Left ventricle myocardium inferior (tissue), 1 donor: ENCODE measurements around the gene AJAP1. TPM values are rescaled to one million over a fixed set of nuclear protein-coding genes. Genes with fewer than 3 reads are reported as not detected.

Source experiments
- DNase-seq: peaks from one replicate; pipeline ENCODE4 v3.0.0-alpha.2; 2020
- H3K27ac ChIP-seq: fragments of 200-600 bp; replicated peaks from 2 replicates; pipeline ENCODE4 v1.8.0; 2021
- H3K27me3 ChIP-seq: fragments of 200-600 bp; 2 replicates; pipeline ENCODE4 v1.8.0; 2021; ENCODE audit warnings: low read depth
- H3K36me3 ChIP-seq: fragments of 200-600 bp; 2 replicates; pipeline ENCODE4 v1.8.0; 2021
- H3K4me1 ChIP-seq: fragments of 200-600 bp; 2 replicates; pipeline ENCODE4 v1.8.0; 2021
- H3K4me3 ChIP-seq: fragments of 200-600 bp; 2 replicates; pipeline ENCODE4 v1.8.0; 2021; ENCODE audit warnings: mild to moderate bottlenecking, moderate library complexity
- H3K9me3 ChIP-seq: fragments of 200-600 bp; replicated peaks from 2 replicates; pipeline ENCODE4 v1.8.0; 2021
- intact Hi-C: fragments of 100-400 bp; cut with micrococcal nuclease; formaldehyde crosslinking; loops from one replicate; pipeline ENCODE4 v1.11.0; 2022
- total RNA-seq: library from RNA; stranded (reverse); fragmentation: NEBNext Ultra II Directional; extraction: Animal tissue kit (Norgen Biotek cat#: 25700); gene quantifications from one replicate; pipeline ENCODE4 v1.2.1, GENCODE V29; 2021
- TF ChIP-seq, protein P1 (sequence below): fragments of 200-600 bp; IDR thresholded peaks from 2 replicates; pipeline ENCODE4 v1.8.0; 2021; ENCODE audit warnings: antibody characterized with exemption, mild to moderate bottlenecking, borderline replicate concordance
- donor health status: DM: no; HTN: yes; CAD: no; lungs with severe emphysema.

Gene AJAP1
- total RNA-seq, 1 donor from 2014 or later = 0.16 TPM

- no peak overlapping the region for H3K27ac ChIP-seq
- H3K4me3 ChIP-seq = no peak overlapping the region
- peaks cover 65% of the 10 kb centered on the region for H3K27me3 ChIP-seq
- DNase-seq = no peak
- intact Hi-C loops = no loop called here
- no peaks in the 10 kb centered on the region for H3K36me3 ChIP-seq
- H3K9me3 ChIP-seq = peaks cover 14% of the 10 kb centered on the region
- H3K4me1 ChIP-seq = no peaks in the 10 kb centered on the region
- TF ChIP-seq, protein P1, sequence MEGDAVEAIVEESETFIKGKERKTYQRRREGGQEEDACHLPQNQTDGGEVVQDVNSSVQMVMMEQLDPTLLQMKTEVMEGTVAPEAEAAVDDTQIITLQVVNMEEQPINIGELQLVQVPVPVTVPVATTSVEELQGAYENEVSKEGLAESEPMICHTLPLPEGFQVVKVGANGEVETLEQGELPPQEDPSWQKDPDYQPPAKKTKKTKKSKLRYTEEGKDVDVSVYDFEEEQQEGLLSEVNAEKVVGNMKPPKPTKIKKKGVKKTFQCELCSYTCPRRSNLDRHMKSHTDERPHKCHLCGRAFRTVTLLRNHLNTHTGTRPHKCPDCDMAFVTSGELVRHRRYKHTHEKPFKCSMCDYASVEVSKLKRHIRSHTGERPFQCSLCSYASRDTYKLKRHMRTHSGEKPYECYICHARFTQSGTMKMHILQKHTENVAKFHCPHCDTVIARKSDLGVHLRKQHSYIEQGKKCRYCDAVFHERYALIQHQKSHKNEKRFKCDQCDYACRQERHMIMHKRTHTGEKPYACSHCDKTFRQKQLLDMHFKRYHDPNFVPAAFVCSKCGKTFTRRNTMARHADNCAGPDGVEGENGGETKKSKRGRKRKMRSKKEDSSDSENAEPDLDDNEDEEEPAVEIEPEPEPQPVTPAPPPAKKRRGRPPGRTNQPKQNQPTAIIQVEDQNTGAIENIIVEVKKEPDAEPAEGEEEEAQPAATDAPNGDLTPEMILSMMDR = no peak
Measured at GRCh38 chr1:4755864-4756504, 101.6 kb downstream of the AJAP1 start.

DNA sequence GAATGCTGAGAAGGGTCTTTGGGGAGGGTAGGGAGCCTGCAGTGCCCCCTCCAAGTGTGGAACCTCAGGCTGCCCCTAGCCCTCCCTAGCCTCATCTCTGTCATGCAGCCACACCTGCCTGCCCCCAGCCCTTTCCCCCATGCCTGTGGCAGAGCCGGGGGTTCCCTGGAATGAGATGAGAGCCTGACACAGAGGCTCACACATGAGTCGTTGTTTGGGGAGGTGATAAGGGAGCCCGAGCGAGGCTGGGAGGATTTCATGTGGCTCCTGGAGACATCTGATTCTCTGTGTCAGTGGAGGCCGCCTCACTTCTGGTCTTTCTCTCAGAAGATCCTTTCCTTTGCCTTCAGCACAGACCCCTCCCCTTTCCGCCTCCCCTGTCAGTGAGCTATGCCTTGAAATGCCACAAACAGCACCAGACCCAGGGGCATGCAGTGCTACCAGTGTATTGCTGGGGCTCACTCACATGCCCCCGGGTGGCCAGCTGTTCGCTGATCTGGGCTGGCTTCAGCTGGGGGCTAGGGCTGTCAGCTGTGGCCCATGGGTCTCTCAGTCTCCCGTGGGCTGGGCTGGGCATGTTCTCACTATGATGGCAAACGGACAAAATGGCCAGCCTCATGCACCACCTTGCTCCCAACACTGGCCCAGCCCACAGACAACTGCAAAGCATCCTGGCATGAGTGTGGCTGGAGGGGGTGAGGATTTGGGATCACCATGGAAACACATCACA is 102.6 kb downstream of the AJAP1 start:
- no peak overlapping the region for H3K4me3 ChIP-seq
- H3K36me3 ChIP-seq = no peaks in the 10 kb centered on the region
- no peak overlapping the region for H3K27ac ChIP-seq
- H3K9me3 ChIP-seq = peaks cover 14% of the 10 kb centered on the region
- H3K4me1 ChIP-seq = no peaks in the 10 kb centered on the region
- intact Hi-C loops = no loop called here
- H3K27me3 ChIP-seq = peaks cover 75% of the 10 kb centered on the region
- TF ChIP-seq, protein P1 = no peak
- no peak for DNase-seq

DNA sequence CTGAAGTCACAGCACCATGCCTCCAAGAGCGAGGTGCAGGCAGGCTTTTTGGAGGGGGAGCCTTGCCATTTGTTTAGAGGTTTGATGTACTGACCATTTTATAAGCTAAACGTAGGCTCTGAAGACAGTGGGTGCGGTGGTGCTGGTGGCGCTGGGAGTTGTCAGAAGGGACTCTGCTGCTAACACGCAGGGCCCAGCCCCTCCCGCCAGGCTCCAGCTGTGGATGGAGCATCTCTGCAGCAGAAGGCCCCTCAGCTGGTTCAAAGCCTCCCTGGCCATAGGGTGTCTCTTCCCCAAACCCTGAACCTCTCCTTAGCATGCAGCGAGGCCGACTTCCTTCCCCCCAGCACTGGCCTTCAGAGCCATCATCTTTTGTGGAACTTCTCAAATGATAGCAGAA is 105.3 kb downstream of the AJAP1 start:
- H3K4me1 ChIP-seq = no peaks in the 10 kb centered on the region
- H3K36me3 ChIP-seq = no peaks in the 10 kb centered on the region
- intact Hi-C loops = no loop called here
- DNase-seq = no peak
- H3K4me3 ChIP-seq = no peak overlapping the region
- no peak overlapping the region for H3K27ac ChIP-seq
- H3K9me3 ChIP-seq = peaks cover under 1% of the 10 kb centered on the region
- H3K27me3 ChIP-seq = peaks cover 77% of the 10 kb centered on the region
- TF ChIP-seq, protein P1 = no peak

DNA sequence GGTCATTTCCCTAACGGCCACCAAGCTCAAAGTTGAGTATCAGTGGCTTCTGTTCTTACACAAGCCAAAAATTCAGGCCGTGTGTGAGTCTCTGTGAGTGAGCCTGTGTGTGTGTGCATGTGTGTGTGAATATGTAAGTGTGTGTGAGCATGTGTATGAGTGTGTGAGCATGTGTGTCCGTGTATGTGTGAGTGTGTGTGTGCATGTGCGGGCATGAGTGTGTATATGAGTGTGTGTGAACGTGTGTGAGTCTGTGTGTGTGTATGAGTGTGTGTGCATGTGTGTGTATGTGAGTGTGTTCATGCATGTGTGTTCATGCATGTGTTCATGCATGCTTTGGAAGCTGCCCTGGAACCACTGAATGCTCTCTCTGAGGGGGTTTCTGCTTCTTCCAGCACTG is 105.7 kb downstream of the AJAP1 start:
- no peak for DNase-seq
- Histone ChIP-seq H3K9me3 (no peaks in the 10 kb centered on the region), H3K36me3 (no peaks in the 10 kb centered on the region), H3K4me1 (no peaks in the 10 kb centered on the region), H3K4me3 (no peak overlapping the region), H3K27ac (no peak overlapping the region), H3K27me3 (peaks cover 77% of the 10 kb centered on the region)
- TF ChIP-seq, protein P1 = no peak
- intact Hi-C loops = no loop called here

GRCh38 chr1:4761324-4761723 is 106.9 kb downstream of the AJAP1 start:
- H3K9me3 ChIP-seq = no peaks in the 10 kb centered on the region
- H3K36me3 ChIP-seq = no peaks in the 10 kb centered on the region
- intact Hi-C loops = no loop called here
- H3K27me3 ChIP-seq = peaks cover 76% of the 10 kb centered on the region
- H3K4me1 ChIP-seq = no peaks in the 10 kb centered on the region
- H3K27ac ChIP-seq = no peak overlapping the region
- H3K4me3 ChIP-seq = no peak overlapping the region
- DNase-seq = no peak
- TF ChIP-seq, protein P1 = no peak
